Measurements from ENCODE around the gene STRIP2.
"Not testable (repeated sequence)": the region's sequence is repeated elsewhere in the genome, so short reads cannot be mapped to it uniquely, and the experiment has no call there.

Gene STRIP2

DNA sequence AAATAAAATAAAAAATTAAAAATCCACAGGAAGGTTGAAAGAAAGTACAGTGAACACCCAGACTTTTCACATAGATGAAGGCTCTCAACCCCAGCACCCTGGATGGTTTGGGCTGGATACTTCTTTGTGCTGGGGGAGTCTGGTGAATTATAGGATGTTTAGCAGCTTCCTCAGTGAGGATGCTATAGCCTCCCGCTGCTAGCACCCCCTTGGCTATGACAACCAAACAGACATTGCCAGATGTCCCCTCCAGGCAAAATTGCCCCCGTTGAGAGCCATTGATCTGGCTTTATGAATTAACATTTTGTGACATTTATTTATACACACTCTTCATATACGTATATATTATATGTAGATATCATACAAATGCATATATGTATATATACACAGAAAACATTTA, 89.7 kb downstream of the STRIP2 start:
- H3K23ac ChIP-seq (ENCODE audit: low read length): no peak overlapping the region
- no peak overlapping the region for H3K4me3 ChIP-seq (ENCODE audit: low read length)
- no peak overlapping the region for H2BK120ac ChIP-seq (ENCODE audit: low read depth, low read length)
- H3K27me3 ChIP-seq (ENCODE audit: insufficient read depth, low read length, poor library complexity): no peaks in the 10 kb centered on the region
- H3K18ac ChIP-seq (ENCODE audit: low read length): no peak overlapping the region
- no peak overlapping the region for H3K9ac ChIP-seq (ENCODE audit: low read length)
- no peaks in the 10 kb centered on the region for H3K36me3 ChIP-seq (ENCODE audit: control insufficient read depth, insufficient read depth, low read length)
- no peak overlapping the region for H3K4me2 ChIP-seq (ENCODE audit: low read length)
- H4K5ac ChIP-seq (ENCODE audit: low read length): no peak overlapping the region
- H2AK5ac ChIP-seq (ENCODE audit: low read length): no peak overlapping the region
- no peak overlapping the region for H2BK5ac ChIP-seq (ENCODE audit: low read length)
- H3K79me2 ChIP-seq (ENCODE audit: control insufficient read depth, insufficient read depth, low read length): no peaks in the 10 kb centered on the region
- no peak overlapping the region for H3K56ac ChIP-seq (ENCODE audit: low read length)
- H3K4me1 ChIP-seq (ENCODE audit: control insufficient read depth, low read depth, low read length): no peaks in the 10 kb centered on the region
- no peak overlapping the region for H3K4ac ChIP-seq (ENCODE audit: low read depth, low read length)
- H3K79me1 ChIP-seq (ENCODE audit: low read length): no peaks in the 10 kb centered on the region
- no peak overlapping the region for H2BK15ac ChIP-seq (replicated peaks; ENCODE audit: low read depth)
- H4K8ac ChIP-seq (ENCODE audit: low read depth, low read length): no peak overlapping the region
- DNase-seq: no peak
- WGBS (ENCODE audit: extremely low coverage, insufficient coverage, low lambda C conversion rate): no CpG with 5 or more reads among the region's 3 CpGs
- no peak overlapping the region for H3K27ac ChIP-seq (ENCODE audit: low read depth, low read length)

- H2BK5ac ChIP-seq (ENCODE audit: low read length); H3K23ac ChIP-seq (ENCODE audit: low read length); H2BK15ac ChIP-seq (replicated peaks; ENCODE audit: low read depth); H3K4me2 ChIP-seq (ENCODE audit: low read length); H3K27me3 ChIP-seq (ENCODE audit: insufficient read depth, low read length, poor library complexity); H3K27ac ChIP-seq (ENCODE audit: low read depth, low read length); H2AK5ac ChIP-seq (ENCODE audit: low read length); H3K4me3 ChIP-seq (ENCODE audit: low read length); H2BK120ac ChIP-seq (ENCODE audit: low read depth, low read length); H3K79me1 ChIP-seq (ENCODE audit: low read length); H3K18ac ChIP-seq (ENCODE audit: low read length); H3K4me1 ChIP-seq (ENCODE audit: control insufficient read depth, low read depth, low read length); H4K5ac ChIP-seq (ENCODE audit: low read length); H3K79me2 ChIP-seq (ENCODE audit: control insufficient read depth, insufficient read depth, low read length); H3K56ac ChIP-seq (ENCODE audit: low read length); H3K9ac ChIP-seq (ENCODE audit: low read length); H3K4ac ChIP-seq (ENCODE audit: low read depth, low read length); H3K36me3 ChIP-seq (ENCODE audit: control insufficient read depth, insufficient read depth, low read length); H4K8ac ChIP-seq (ENCODE audit: low read depth, low read length): not testable (repeated sequence)
- no CpG with 5 or more reads among the region's 2 CpGs for WGBS (ENCODE audit: extremely low coverage, insufficient coverage, low lambda C conversion rate)
- DNase-seq: peak; percentile 20
Observed at GRCh38 chr7:129524405-129524804, 90.2 kb downstream of the STRIP2 start.

- H3K23ac ChIP-seq (ENCODE audit: low read length): no peak overlapping the region
- no peak overlapping the region for H2BK5ac ChIP-seq (ENCODE audit: low read length)
- no peak overlapping the region for H3K9ac ChIP-seq (ENCODE audit: low read length)
- H3K79me2 ChIP-seq (ENCODE audit: control insufficient read depth, insufficient read depth, low read length): no peaks in the 10 kb centered on the region
- no peaks in the 10 kb centered on the region for H3K4me1 ChIP-seq (ENCODE audit: control insufficient read depth, low read depth, low read length)
- H3K36me3 ChIP-seq (ENCODE audit: control insufficient read depth, insufficient read depth, low read length): no peaks in the 10 kb centered on the region
- H3K4me3 ChIP-seq (ENCODE audit: low read length): no peak overlapping the region
- H3K4ac ChIP-seq (ENCODE audit: low read depth, low read length): no peak overlapping the region
- no peaks in the 10 kb centered on the region for H3K79me1 ChIP-seq (ENCODE audit: low read length)
- no peak overlapping the region for H4K5ac ChIP-seq (ENCODE audit: low read length)
- H3K4me2 ChIP-seq (ENCODE audit: low read length): no peak overlapping the region
- H3K18ac ChIP-seq (ENCODE audit: low read length): no peak overlapping the region
- H2AK5ac ChIP-seq (ENCODE audit: low read length): no peak overlapping the region
- no peak overlapping the region for H4K8ac ChIP-seq (ENCODE audit: low read depth, low read length)
- DNase-seq: no peak
- no peak overlapping the region for H3K56ac ChIP-seq (ENCODE audit: low read length)
- no peak overlapping the region for H2BK15ac ChIP-seq (replicated peaks; ENCODE audit: low read depth)
- H2BK120ac ChIP-seq (ENCODE audit: low read depth, low read length): no peak overlapping the region
- H3K27me3 ChIP-seq (ENCODE audit: insufficient read depth, low read length, poor library complexity): no peaks in the 10 kb centered on the region
- WGBS (ENCODE audit: extremely low coverage, insufficient coverage, low lambda C conversion rate): no CpG with 5 or more reads among the region's 9 CpGs
- H3K27ac ChIP-seq (ENCODE audit: low read depth, low read length): no peak overlapping the region
Observed at GRCh38 chr7:129525225-129525862, 91.1 kb downstream of the STRIP2 start.

- Histone ChIP-seq H3K56ac (ENCODE audit: low read length) (no peak overlapping the region), H3K4me2 (ENCODE audit: low read length) (no peak overlapping the region), H2BK120ac (ENCODE audit: low read depth, low read length) (no peak overlapping the region), H3K36me3 (ENCODE audit: control insufficient read depth, insufficient read depth, low read length) (no peaks in the 10 kb centered on the region), H3K79me2 (ENCODE audit: control insufficient read depth, insufficient read depth, low read length) (no peaks in the 10 kb centered on the region), H4K5ac (ENCODE audit: low read length) (no peak overlapping the region), H2BK15ac (replicated peaks; ENCODE audit: low read depth) (no peak overlapping the region), H3K18ac (ENCODE audit: low read length) (no peak overlapping the region), H2BK5ac (ENCODE audit: low read length) (no peak overlapping the region), H3K23ac (ENCODE audit: low read length) (no peak overlapping the region), H3K4me1 (ENCODE audit: control insufficient read depth, low read depth, low read length) (peaks cover 8% of the 10 kb centered on the region), H2AK5ac (ENCODE audit: low read length) (no peak overlapping the region), H4K8ac (ENCODE audit: low read depth, low read length) (no peak overlapping the region), H3K79me1 (ENCODE audit: low read length) (no peaks in the 10 kb centered on the region), H3K4me3 (ENCODE audit: low read length) (no peak overlapping the region), H3K27ac (ENCODE audit: low read depth, low read length) (no peak overlapping the region), H3K4ac (ENCODE audit: low read depth, low read length) (no peak overlapping the region), H3K9ac (ENCODE audit: low read length) (no peak overlapping the region), H3K27me3 (ENCODE audit: insufficient read depth, low read length, poor library complexity) (no peaks in the 10 kb centered on the region)
- peak; percentile 53 for DNase-seq
- WGBS (ENCODE audit: extremely low coverage, insufficient coverage, low lambda C conversion rate): no CpG with 5 or more reads among the region's 4 CpGs
Observed at GRCh38 chr7:129529643-129530042, 95.4 kb downstream of the STRIP2 start.

GRCh38 chr7:129530795-129531391, 96.7 kb downstream of the STRIP2 start:
- H3K27ac ChIP-seq (ENCODE audit: low read depth, low read length): no peak overlapping the region
- no peak overlapping the region for H2AK5ac ChIP-seq (ENCODE audit: low read length)
- whole genome bisulfite sequencing (ENCODE audit: extremely low coverage, insufficient coverage, low lambda C conversion rate): no CpG with 5 or more reads among the region's 5 CpGs
- H3K79me2 ChIP-seq (ENCODE audit: control insufficient read depth, insufficient read depth, low read length): no peaks in the 10 kb centered on the region
- peak; percentile 53 for DNase-seq
- no peaks in the 10 kb centered on the region for H3K27me3 ChIP-seq (ENCODE audit: insufficient read depth, low read length, poor library complexity)
- peaks cover 8% of the 10 kb centered on the region for H3K4me1 ChIP-seq (ENCODE audit: control insufficient read depth, low read depth, low read length)
- H3K4ac ChIP-seq (ENCODE audit: low read depth, low read length): no peak overlapping the region
- no peak overlapping the region for H3K56ac ChIP-seq (ENCODE audit: low read length)
- H2BK120ac ChIP-seq (ENCODE audit: low read depth, low read length): no peak overlapping the region
- H4K5ac ChIP-seq (ENCODE audit: low read length): no peak overlapping the region
- no peak overlapping the region for H3K4me2 ChIP-seq (ENCODE audit: low read length)
- H3K36me3 ChIP-seq (ENCODE audit: control insufficient read depth, insufficient read depth, low read length): no peaks in the 10 kb centered on the region
- no peak overlapping the region for H4K8ac ChIP-seq (ENCODE audit: low read depth, low read length)
- H2BK15ac ChIP-seq (replicated peaks; ENCODE audit: low read depth): no peak overlapping the region
- no peaks in the 10 kb centered on the region for H3K79me1 ChIP-seq (ENCODE audit: low read length)
- no peak overlapping the region for H2BK5ac ChIP-seq (ENCODE audit: low read length)
- no peak overlapping the region for H3K4me3 ChIP-seq (ENCODE audit: low read length)
- no peak overlapping the region for H3K23ac ChIP-seq (ENCODE audit: low read length)
- H3K18ac ChIP-seq (ENCODE audit: low read length): no peak overlapping the region
- H3K9ac ChIP-seq (ENCODE audit: low read length): no peak overlapping the region

- Histone ChIP-seq H3K4ac (ENCODE audit: low read depth, low read length) (no peak overlapping the region), H2BK5ac (ENCODE audit: low read length) (no peak overlapping the region), H3K79me1 (ENCODE audit: low read length) (no peaks in the 10 kb centered on the region), H3K27ac (ENCODE audit: low read depth, low read length) (no peak overlapping the region), H3K79me2 (ENCODE audit: control insufficient read depth, insufficient read depth, low read length) (no peaks in the 10 kb centered on the region), H3K27me3 (ENCODE audit: insufficient read depth, low read length, poor library complexity) (no peaks in the 10 kb centered on the region), H3K56ac (ENCODE audit: low read length) (peak overlapping the region; percentile 38), H3K4me3 (ENCODE audit: low read length) (no peak overlapping the region), H3K23ac (ENCODE audit: low read length) (no peak overlapping the region), H2BK120ac (ENCODE audit: low read depth, low read length) (no peak overlapping the region), H3K9ac (ENCODE audit: low read length) (no peak overlapping the region), H3K36me3 (ENCODE audit: control insufficient read depth, insufficient read depth, low read length) (no peaks in the 10 kb centered on the region), H3K4me1 (ENCODE audit: control insufficient read depth, low read depth, low read length) (peaks cover 8% of the 10 kb centered on the region), H3K4me2 (ENCODE audit: low read length) (no peak overlapping the region), H4K5ac (ENCODE audit: low read length) (no peak overlapping the region), H2BK15ac (replicated peaks; ENCODE audit: low read depth) (no peak overlapping the region), H4K8ac (ENCODE audit: low read depth, low read length) (no peak overlapping the region), H3K18ac (ENCODE audit: low read length) (no peak overlapping the region), H2AK5ac (ENCODE audit: low read length) (no peak overlapping the region)
- no CpG with 5 or more reads among the region's 11 CpGs for WGBS (ENCODE audit: extremely low coverage, insufficient coverage, low lambda C conversion rate)
- no peak for DNase-seq
Observed at GRCh38 chr7:129531721-129532120, 97.5 kb downstream of the STRIP2 start.

Data from mesendoderm (in vitro differentiated cells).